Parathyroid adenoma (tissue), 2 donors: ENCODE data around the gene SLC52A3.

Experiments
- H2AFZ ChIP-seq: fragments of 300-600 bp; sonication (generic); one replicate; pipeline ENCODE4 v1.7.0; 2017; ENCODE audit warnings: antibody characterized with exemption, mild to moderate bottlenecking
- H3K27ac ChIP-seq: fragments of 300-600 bp; sonication (generic); one replicate; pipeline ENCODE4 v1.7.0; 2017
- H3K27me3 ChIP-seq: fragments of 300-600 bp; sonication (generic); one replicate; pipeline ENCODE4 v1.7.0; 2017; ENCODE audit warnings: low read length; ENCODE audit not compliant: control insufficient read depth, insufficient read depth
- H3K36me3 ChIP-seq: fragments of 300-600 bp; sonication (generic); one replicate; pipeline ENCODE4 v1.7.0; 2017; ENCODE audit warnings: low read length; ENCODE audit not compliant: control insufficient read depth, insufficient read depth
- H3K4me1 ChIP-seq: fragments of 300-600 bp; sonication (generic); one replicate; pipeline ENCODE4 v1.7.0; 2017; ENCODE audit warnings: control low read depth
- H3K4me2 ChIP-seq: fragments of 300-600 bp; sonication (generic); one replicate; pipeline ENCODE4 v1.7.0; 2017; ENCODE audit warnings: low read length
- H3K4me3 ChIP-seq: fragments of 300-600 bp; sonication (generic); one replicate; pipeline ENCODE4 v1.7.0; 2017; ENCODE audit warnings: low read depth, low read length
- H3K79me2 ChIP-seq: fragments of 300-600 bp; sonication (generic); one replicate; pipeline ENCODE4 v1.7.0; 2017; ENCODE audit warnings: control low read depth
- H3K9ac ChIP-seq: fragments of 300-600 bp; sonication (generic); one replicate; pipeline ENCODE4 v1.7.0; 2017; ENCODE audit warnings: mild to moderate bottlenecking
- H3K9me3 ChIP-seq: fragments of 300-600 bp; sonication (generic); one replicate; pipeline ENCODE4 v1.7.0; 2017; ENCODE audit warnings: low read length; ENCODE audit not compliant: control insufficient read depth
- TF ChIP-seq, protein P1 (sequence below): fragments of 300-600 bp; sonication (generic); IDR thresholded peaks from one replicate; pipeline ENCODE4 v1.7.0; 2017; ENCODE audit warnings: antibody characterized with exemption, mild to moderate bottlenecking
- donor health status: primary hyperparathyroidism.

Gene SLC52A3

DNA sequence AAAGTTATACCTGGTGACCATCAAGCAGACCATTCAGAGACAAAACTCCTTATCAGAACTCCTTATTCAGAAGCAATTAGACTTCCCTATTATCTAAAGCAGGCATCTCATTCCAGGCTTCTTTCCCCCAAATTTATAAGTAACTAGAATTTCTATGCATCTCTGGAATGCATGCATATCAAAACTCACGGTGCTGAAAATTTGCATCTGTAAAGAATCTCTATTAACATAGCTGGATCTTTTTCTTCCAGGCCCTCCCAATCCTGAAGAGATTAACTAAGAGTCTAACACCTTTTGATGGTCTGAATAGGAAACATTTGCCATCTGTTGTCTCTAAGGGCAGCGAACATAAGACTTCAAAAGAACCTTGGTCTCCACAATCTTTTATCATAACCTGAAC, 22.8 kb upstream of the SLC52A3 start:
- Histone ChIP-seq H3K4me2 (no peak overlapping the region), H2AFZ (no peak overlapping the region), H3K4me1 (no peaks in the 10 kb centered on the region), H3K9me3 (no peaks in the 10 kb centered on the region), H3K4me3 (no peak overlapping the region), H3K9ac (no peak overlapping the region), H3K27me3 (no peaks in the 10 kb centered on the region), H3K27ac (no peak overlapping the region), H3K36me3 (no peaks in the 10 kb centered on the region), H3K79me2 (no peaks in the 10 kb centered on the region)
- TF ChIP-seq, protein P1, sequence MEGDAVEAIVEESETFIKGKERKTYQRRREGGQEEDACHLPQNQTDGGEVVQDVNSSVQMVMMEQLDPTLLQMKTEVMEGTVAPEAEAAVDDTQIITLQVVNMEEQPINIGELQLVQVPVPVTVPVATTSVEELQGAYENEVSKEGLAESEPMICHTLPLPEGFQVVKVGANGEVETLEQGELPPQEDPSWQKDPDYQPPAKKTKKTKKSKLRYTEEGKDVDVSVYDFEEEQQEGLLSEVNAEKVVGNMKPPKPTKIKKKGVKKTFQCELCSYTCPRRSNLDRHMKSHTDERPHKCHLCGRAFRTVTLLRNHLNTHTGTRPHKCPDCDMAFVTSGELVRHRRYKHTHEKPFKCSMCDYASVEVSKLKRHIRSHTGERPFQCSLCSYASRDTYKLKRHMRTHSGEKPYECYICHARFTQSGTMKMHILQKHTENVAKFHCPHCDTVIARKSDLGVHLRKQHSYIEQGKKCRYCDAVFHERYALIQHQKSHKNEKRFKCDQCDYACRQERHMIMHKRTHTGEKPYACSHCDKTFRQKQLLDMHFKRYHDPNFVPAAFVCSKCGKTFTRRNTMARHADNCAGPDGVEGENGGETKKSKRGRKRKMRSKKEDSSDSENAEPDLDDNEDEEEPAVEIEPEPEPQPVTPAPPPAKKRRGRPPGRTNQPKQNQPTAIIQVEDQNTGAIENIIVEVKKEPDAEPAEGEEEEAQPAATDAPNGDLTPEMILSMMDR, result no peak

DNA sequence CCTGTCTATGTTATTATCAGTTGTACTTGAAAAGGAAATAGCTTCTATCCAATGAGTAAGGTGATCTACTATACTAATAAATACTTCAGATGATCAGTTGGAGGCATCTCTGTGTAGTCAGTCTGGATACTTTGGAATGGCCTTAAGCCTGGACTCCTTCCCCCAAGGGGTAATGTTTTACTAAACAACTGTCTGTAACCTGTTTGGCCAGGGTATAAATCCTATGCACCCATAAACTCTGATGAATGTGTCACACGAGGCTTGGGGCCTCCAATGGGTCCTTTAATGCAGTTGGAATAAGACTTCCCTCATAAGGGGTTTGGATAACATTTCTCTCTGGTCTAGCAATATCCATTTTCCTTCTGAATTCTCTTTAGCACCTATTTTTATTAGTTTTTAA, 19.5 kb upstream of the SLC52A3 start:
- H3K9me3 ChIP-seq, result no peaks in the 10 kb centered on the region
- no peak overlapping the region for H3K27ac ChIP-seq
- H3K9ac ChIP-seq, result no peak overlapping the region
- H3K4me3 ChIP-seq, result no peak overlapping the region
- no peaks in the 10 kb centered on the region for H3K36me3 ChIP-seq
- no peak overlapping the region for H3K4me2 ChIP-seq
- TF ChIP-seq, protein P1, result no peak
- H3K27me3 ChIP-seq, result no peaks in the 10 kb centered on the region
- no peak overlapping the region for H2AFZ ChIP-seq
- no peaks in the 10 kb centered on the region for H3K4me1 ChIP-seq
- H3K79me2 ChIP-seq, result no peaks in the 10 kb centered on the region

DNA sequence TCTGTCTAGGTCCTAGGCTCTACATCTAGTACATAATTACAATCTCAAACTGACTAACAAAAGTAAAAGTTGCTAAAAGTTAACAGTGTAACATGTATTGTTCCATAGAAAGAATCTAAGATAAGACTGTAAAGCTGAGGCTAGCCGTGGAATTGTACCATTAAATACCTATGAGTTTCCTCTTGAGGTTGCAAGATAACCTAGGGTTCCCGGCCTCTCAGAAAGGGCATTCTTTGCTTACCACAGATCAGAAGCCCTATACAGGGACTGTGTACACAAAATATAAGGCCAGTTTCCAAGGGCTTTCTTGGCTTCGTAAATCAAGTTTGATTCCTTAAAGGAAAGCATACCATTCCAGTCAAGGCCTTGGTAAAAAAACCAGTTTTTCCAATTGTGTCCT, 11.5 kb upstream of the SLC52A3 start:
- TF ChIP-seq, protein P1, result no peak
- H3K36me3 ChIP-seq, result no peaks in the 10 kb centered on the region
- H3K4me1 ChIP-seq, result no peaks in the 10 kb centered on the region
- H3K27me3 ChIP-seq, result no peaks in the 10 kb centered on the region
- no peak overlapping the region for H2AFZ ChIP-seq
- H3K27ac ChIP-seq, result no peak overlapping the region
- H3K9ac ChIP-seq, result no peak overlapping the region
- no peak overlapping the region for H3K4me2 ChIP-seq
- H3K79me2 ChIP-seq, result no peaks in the 10 kb centered on the region
- H3K9me3 ChIP-seq, result no peaks in the 10 kb centered on the region
- H3K4me3 ChIP-seq, result no peak overlapping the region

DNA sequence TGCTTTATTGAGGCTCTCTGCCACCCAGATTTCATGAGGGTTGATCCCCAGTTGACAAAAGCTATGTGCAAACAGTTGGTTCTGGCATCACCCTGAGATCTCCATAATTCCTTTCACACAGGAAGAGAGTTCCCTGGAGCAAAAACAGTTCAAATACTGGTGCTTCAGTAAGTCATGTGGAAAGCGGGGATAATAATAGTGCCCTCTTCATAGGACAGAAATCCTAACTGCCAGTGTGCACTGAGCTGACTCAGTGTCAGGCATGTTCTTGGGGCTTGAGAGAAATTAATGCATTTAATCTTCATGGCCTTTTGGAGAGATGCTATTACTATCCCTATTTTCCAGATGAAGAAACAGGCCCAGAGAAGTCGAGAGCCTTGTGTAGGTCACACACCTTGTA, 7.9 kb upstream of the SLC52A3 start:
- no peaks in the 10 kb centered on the region for H3K79me2 ChIP-seq
- no peaks in the 10 kb centered on the region for H3K9me3 ChIP-seq
- H3K4me1 ChIP-seq, result peaks cover 7% of the 10 kb centered on the region
- peak overlapping the region; percentile 36 for H2AFZ ChIP-seq
- H3K27me3 ChIP-seq, result no peaks in the 10 kb centered on the region
- TF ChIP-seq, protein P1, result no peak
- no peak overlapping the region for H3K4me3 ChIP-seq
- no peaks in the 10 kb centered on the region for H3K36me3 ChIP-seq
- H3K4me2 ChIP-seq, result no peak overlapping the region
- H3K27ac ChIP-seq, result no peak overlapping the region
- no peak overlapping the region for H3K9ac ChIP-seq

DNA sequence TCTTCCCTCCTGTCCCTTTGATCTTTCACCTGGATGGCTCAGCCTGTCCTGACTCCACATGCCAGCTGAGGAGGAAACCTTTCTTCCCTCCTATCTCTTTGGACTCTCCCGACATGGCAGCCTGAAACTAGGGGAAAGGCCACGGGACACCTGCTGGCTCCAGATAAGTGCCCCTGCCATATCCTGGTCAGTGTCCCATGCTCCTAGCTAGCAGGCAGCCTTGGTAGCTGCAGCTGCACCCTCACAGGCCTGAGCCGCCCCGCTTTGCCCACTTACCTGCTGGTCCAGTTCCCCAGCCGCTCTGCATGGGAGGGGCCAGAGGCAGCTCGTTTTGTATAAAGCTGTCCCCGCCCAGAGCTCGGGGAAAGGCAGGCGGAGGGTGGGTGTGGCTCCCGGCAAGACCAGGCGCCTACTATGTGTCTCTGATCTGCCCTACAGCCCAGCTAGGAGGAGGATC, 7.4 kb upstream of the SLC52A3 start:
- TF ChIP-seq, protein P1, result no peak
- Histone ChIP-seq H3K36me3 (no peaks in the 10 kb centered on the region), H3K4me3 (no peak overlapping the region), H3K4me2 (no peak overlapping the region), H3K9me3 (no peaks in the 10 kb centered on the region), H3K4me1 (peaks cover 7% of the 10 kb centered on the region), H3K27me3 (no peaks in the 10 kb centered on the region), H3K9ac (no peak overlapping the region), H3K27ac (peak overlapping the region; percentile 13), H3K79me2 (no peaks in the 10 kb centered on the region), H2AFZ (peak overlapping the region; percentile 36)
